Astrocyte (in vitro differentiated cells and primary cell): ENCODE results near the gene PRR30. TPM values are rescaled to one million over a fixed set of nuclear protein-coding genes. Genes with fewer than 3 reads are reported as not detected.

Experiments used
- DNase-seq: peaks from one replicate; pipeline ENCODE4 v3.0.0-alpha.2; 2010; ENCODE audit warnings: low read depth
- FAIRE-seq: peaks from 2 replicates; lab custom pipeline; 2011; peaks lifted over from hg19 to GRCh38; lab: Jason Lieb, UNC
- H2AFZ ChIP-seq: 2 replicates; pipeline ENCODE4 v1.6.0; 2012; ENCODE audit warnings: low read depth, low read length, inconsistent platforms
- H3K27ac ChIP-seq: 2 replicates; pipeline ENCODE4 v1.5.1; 2011; ENCODE audit warnings: low read depth, low read length, inconsistent platforms
- H3K27me3 ChIP-seq: 2 replicates; pipeline ENCODE4 v1.6.0; 2011; ENCODE audit warnings: low read length, inconsistent platforms; ENCODE audit not compliant: insufficient read depth
- H3K36me3 ChIP-seq: 2 replicates; pipeline ENCODE4 v1.5.1; 2011; ENCODE audit warnings: low read length, inconsistent platforms; ENCODE audit not compliant: insufficient read depth
- H3K4me1 ChIP-seq: 2 replicates; pipeline ENCODE4 v1.5.1; 2011; ENCODE audit warnings: low read length, inconsistent platforms; ENCODE audit not compliant: insufficient read depth
- H3K4me2 ChIP-seq: 2 replicates; pipeline ENCODE4 v1.6.0; 2012; ENCODE audit warnings: low read length, inconsistent platforms
- H3K4me3 ChIP-seq: 2 replicates; pipeline ENCODE4 v1.5.1; 2011; ENCODE audit warnings: low read depth, mild to moderate bottlenecking, low read length, inconsistent platforms; ENCODE audit not compliant: insufficient read depth
- H3K79me2 ChIP-seq: 2 replicates; pipeline ENCODE4 v1.6.0; 2012; ENCODE audit warnings: mild to moderate bottlenecking, low read length, inconsistent platforms; ENCODE audit not compliant: insufficient read depth
- H3K9ac ChIP-seq: 2 replicates; pipeline ENCODE4 v1.6.0; 2012; ENCODE audit warnings: mild to moderate bottlenecking, low read length, inconsistent platforms
- H3K9me3 ChIP-seq: 2 replicates; pipeline ENCODE4 v1.5.1; 2012; ENCODE audit warnings: low read depth, mild to moderate bottlenecking, low read length, inconsistent platforms; ENCODE audit not compliant: insufficient read depth
- H4K20me1 ChIP-seq: 2 replicates; pipeline ENCODE4 v1.6.0; 2012; ENCODE audit warnings: low read length, inconsistent platforms; ENCODE audit not compliant: insufficient read depth
- H3K27ac Mint-ChIP-seq: one replicate; pipeline ENCODE4 v1.8.0; 2021; ENCODE audit warnings: mild to moderate bottlenecking, mixed read lengths; ENCODE audit not compliant: unreplicated experiment
- H3K27me3 Mint-ChIP-seq: one replicate; pipeline ENCODE4 v1.8.0; 2021; ENCODE audit warnings: low read depth, mixed read lengths; ENCODE audit not compliant: unreplicated experiment
- H3K36me3 Mint-ChIP-seq: one replicate; pipeline ENCODE4 v1.8.0; 2021; ENCODE audit warnings: low read depth, mixed read lengths; ENCODE audit not compliant: unreplicated experiment
- H3K4me1 Mint-ChIP-seq: one replicate; pipeline ENCODE4 v1.8.0; 2021; ENCODE audit warnings: low read depth, mixed read lengths; ENCODE audit not compliant: unreplicated experiment
- H3K4me3 Mint-ChIP-seq: one replicate; pipeline ENCODE4 v1.8.0; 2021; ENCODE audit warnings: mild to moderate bottlenecking, moderate library complexity, mixed read lengths; ENCODE audit not compliant: unreplicated experiment
- H3K9me3 Mint-ChIP-seq: one replicate; pipeline ENCODE4 v1.8.0; 2021; ENCODE audit warnings: mild to moderate bottlenecking, mixed read lengths; ENCODE audit not compliant: unreplicated experiment
- EZH2 ChIP-seq: IDR thresholded peaks from 2 replicates; pipeline ENCODE4 v1.6.1; 2012; ENCODE audit warnings: mild to moderate bottlenecking, low read length, inconsistent platforms; ENCODE audit not compliant: insufficient read depth
- total RNA-seq: library from RNA; stranded (reverse); gene quantifications from 2 replicates; pipeline ENCODE4 v1.2.1, GENCODE V29; 2021
- TF ChIP-seq, protein P1 (sequence below): IDR thresholded peaks from 2 replicates; pipeline ENCODE4 v1.5.1; 2011; ENCODE audit warnings: low read depth, mild to moderate bottlenecking, inconsistent platforms, low read length, moderate library complexity; ENCODE audit not compliant: insufficient read depth

PRR30 gene
- total RNA-seq, 1 donor from 2014 or later: not detected

DNA sequence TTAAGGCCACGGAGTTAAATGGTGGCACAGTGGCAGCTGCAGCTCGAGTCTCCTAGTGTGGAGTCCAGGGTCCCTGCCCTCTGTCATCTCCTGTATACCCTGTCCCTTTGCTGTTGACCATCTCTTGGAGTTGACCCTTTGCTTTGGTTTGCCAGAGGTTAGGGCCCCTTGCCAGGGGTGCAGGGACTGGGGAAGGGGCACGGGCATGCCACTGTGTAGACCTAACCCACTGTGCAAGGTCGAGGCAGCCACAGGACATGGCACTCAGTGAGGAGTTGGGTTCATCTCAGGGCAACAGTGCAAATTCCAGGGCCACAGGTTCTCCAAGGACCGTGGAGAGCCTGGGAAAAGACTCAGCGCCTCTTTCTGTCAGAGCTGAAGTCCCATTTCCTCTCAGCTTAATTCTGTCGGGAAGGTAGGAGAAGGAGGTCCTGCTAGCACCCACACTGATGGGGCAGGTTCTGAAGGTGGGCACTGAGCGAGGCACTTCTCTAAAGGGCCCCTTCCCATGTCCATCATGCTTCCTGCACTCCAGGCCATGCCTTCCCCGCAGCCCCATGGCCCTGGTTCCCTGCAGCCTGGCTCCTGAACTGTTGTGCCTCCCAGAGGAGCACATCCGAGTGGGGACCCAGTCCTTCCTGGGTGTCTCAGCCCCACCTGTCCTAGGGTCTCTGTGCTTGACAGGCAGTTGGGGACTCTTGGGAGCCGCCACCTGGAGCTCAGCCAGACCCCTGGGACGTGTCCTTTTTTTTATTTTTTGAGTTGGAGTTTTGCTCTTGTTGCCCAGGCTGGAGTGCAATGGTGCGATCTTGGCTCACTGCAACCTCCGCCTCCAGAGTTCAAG lies 49.9 kb downstream of the PRR30 start:
- no peak overlapping the region for H3K9ac ChIP-seq
- peaks cover 2% of the 10 kb centered on the region for H3K9me3 Mint-ChIP-seq
- no peak for TF ChIP-seq EZH2
- TF ChIP-seq, protein P1, sequence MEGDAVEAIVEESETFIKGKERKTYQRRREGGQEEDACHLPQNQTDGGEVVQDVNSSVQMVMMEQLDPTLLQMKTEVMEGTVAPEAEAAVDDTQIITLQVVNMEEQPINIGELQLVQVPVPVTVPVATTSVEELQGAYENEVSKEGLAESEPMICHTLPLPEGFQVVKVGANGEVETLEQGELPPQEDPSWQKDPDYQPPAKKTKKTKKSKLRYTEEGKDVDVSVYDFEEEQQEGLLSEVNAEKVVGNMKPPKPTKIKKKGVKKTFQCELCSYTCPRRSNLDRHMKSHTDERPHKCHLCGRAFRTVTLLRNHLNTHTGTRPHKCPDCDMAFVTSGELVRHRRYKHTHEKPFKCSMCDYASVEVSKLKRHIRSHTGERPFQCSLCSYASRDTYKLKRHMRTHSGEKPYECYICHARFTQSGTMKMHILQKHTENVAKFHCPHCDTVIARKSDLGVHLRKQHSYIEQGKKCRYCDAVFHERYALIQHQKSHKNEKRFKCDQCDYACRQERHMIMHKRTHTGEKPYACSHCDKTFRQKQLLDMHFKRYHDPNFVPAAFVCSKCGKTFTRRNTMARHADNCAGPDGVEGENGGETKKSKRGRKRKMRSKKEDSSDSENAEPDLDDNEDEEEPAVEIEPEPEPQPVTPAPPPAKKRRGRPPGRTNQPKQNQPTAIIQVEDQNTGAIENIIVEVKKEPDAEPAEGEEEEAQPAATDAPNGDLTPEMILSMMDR: no peak
- H2AFZ ChIP-seq: no peak overlapping the region
- no peak for FAIRE-seq
- H3K36me3 ChIP-seq: no peaks in the 10 kb centered on the region
- H3K36me3 Mint-ChIP-seq: no peaks in the 10 kb centered on the region
- no peaks in the 10 kb centered on the region for H3K79me2 ChIP-seq
- no peaks in the 10 kb centered on the region for H3K9me3 ChIP-seq
- no peaks in the 10 kb centered on the region for H3K4me1 Mint-ChIP-seq
- no peak for DNase-seq
- H3K27ac ChIP-seq: no peak overlapping the region
- no peak overlapping the region for H3K4me3 ChIP-seq
- no peak overlapping the region for H3K4me3 Mint-ChIP-seq
- H3K27me3 Mint-ChIP-seq: peaks cover 24% of the 10 kb centered on the region
- no peak overlapping the region for H3K27ac Mint-ChIP-seq
- H4K20me1 ChIP-seq: peaks cover 3% of the 10 kb centered on the region
- H3K27me3 ChIP-seq: no peaks in the 10 kb centered on the region
- peaks cover 19% of the 10 kb centered on the region for H3K4me1 ChIP-seq
- no peak overlapping the region for H3K4me2 ChIP-seq

DNA sequence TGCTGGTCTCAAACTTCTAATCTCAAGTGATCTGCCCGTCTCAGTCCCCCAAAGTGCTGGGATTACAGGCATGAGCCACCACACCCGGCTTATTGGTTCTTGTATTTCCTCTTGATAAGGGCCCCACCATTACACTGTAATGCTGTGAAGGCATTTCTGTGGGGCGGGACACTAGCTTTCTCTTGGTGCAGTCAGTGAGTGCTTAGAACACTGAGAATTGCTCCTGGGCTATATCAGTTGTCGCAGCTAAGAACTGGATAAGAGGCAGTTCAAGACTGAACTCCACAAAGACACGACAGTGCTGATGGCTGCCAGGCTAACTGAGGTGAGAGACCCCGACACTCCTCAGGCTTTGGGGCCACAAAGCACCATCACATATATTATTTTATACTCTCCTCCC lies 50.6 kb downstream of the PRR30 start:
- Histone ChIP-seq H2AFZ (no peak overlapping the region), H3K27me3 (no peaks in the 10 kb centered on the region), H3K4me1 (peaks cover 19% of the 10 kb centered on the region), H3K4me2 (no peak overlapping the region), H3K36me3 (no peaks in the 10 kb centered on the region), H3K9me3 (no peaks in the 10 kb centered on the region), H3K4me3 (no peak overlapping the region), H3K27ac (no peak overlapping the region), H3K9ac (no peak overlapping the region), H4K20me1 (peaks cover 3% of the 10 kb centered on the region), H3K79me2 (no peaks in the 10 kb centered on the region)
- H3K9me3 Mint-ChIP-seq: peaks cover 1% of the 10 kb centered on the region
- no peaks in the 10 kb centered on the region for H3K4me1 Mint-ChIP-seq
- H3K4me3 Mint-ChIP-seq: no peak overlapping the region
- no peak for FAIRE-seq
- TF ChIP-seq, protein P1: no peak
- TF ChIP-seq EZH2: no peak
- peaks cover 22% of the 10 kb centered on the region for H3K27me3 Mint-ChIP-seq
- peak overlapping the region; percentile 18 for H3K27ac Mint-ChIP-seq
- no peak for DNase-seq
- H3K36me3 Mint-ChIP-seq: no peaks in the 10 kb centered on the region

DNA sequence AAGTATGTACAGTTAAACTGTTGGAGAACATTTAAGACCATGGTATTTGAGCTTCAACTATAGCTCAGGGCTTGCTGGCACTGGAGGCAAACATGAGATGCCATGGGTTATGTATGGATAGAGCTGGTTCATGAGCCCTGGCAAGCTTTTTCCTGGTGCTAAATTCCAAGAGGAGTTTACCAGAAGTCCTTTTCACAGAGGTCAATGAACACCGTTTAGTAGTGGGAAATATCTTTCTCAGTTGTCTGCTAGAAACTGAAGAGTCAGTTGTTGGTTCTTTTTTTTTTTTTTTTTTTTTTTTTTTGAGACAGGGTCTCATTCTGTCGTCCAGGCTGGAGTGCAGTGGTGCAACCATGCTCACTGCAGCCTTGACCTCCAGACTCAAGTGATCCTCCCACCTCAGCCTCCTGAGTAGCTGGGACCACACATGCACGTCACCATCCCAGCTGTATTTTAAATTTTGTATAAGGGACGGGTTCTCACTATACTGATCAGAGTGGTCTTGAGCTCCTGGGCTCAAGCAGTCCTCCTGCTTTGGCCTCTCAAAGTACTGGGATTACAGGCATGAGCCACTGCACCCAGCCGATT lies 51.3 kb downstream of the PRR30 start:
- H4K20me1 ChIP-seq: peaks cover 3% of the 10 kb centered on the region
- H3K79me2 ChIP-seq: no peaks in the 10 kb centered on the region
- peaks cover 2% of the 10 kb centered on the region for H3K36me3 ChIP-seq
- no peak overlapping the region for H2AFZ ChIP-seq
- no peak overlapping the region for H3K27ac Mint-ChIP-seq
- H3K27me3 Mint-ChIP-seq: peaks cover 21% of the 10 kb centered on the region
- TF ChIP-seq EZH2: no peak
- TF ChIP-seq, protein P1: no peak
- H3K4me1 Mint-ChIP-seq: peaks cover 2% of the 10 kb centered on the region
- H3K9me3 ChIP-seq: no peaks in the 10 kb centered on the region
- no peak overlapping the region for H3K27ac ChIP-seq
- no peak overlapping the region for H3K4me3 ChIP-seq
- H3K4me1 ChIP-seq: peaks cover 19% of the 10 kb centered on the region
- FAIRE-seq: no peak
- no peaks in the 10 kb centered on the region for H3K9me3 Mint-ChIP-seq
- H3K4me2 ChIP-seq: no peak overlapping the region
- H3K4me3 Mint-ChIP-seq: no peak overlapping the region
- DNase-seq: no peak
- H3K9ac ChIP-seq: no peak overlapping the region
- H3K36me3 Mint-ChIP-seq: no peaks in the 10 kb centered on the region
- no peaks in the 10 kb centered on the region for H3K27me3 ChIP-seq
